ENCODE results near the gene POGLUT3. TPM values are rescaled to one million over a fixed set of nuclear protein-coding genes. Genes with fewer than 3 reads are reported as not detected.

The POGLUT3 gene
- total RNA-seq, 1 experiment from 2014 or later, result 52.3 TPM

DNA sequence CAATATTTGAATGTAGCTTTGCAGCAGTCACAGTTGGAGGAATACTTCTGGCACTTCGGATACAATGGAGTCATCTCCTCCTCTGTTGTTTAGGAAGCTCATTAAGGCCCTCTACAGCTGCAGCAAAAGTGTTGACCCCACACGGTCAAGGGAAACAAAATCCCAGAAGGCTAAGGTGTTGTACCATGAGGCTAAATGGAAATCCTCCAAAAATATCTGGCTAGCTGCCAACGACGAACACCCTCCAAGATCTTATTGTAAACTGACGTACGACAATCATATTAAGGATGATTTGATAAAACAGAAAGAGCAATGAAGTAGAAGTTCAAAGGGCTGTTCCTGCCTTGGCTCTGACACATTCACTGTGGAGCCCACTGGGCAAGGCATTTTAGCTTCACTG is 4.0 kb downstream of the POGLUT3 start:
- BruUV-seq (replicated peaks), result no TSS peak
- H3K36me3 ChIP-seq (ENCODE audit: control insufficient read depth, insufficient read depth, low read length), result peaks cover 3% of the 10 kb centered on the region; the same call in 1 of the 2 replicates
- TF ChIP-seq TCF7L2 (IDR thresholded peaks at IDR 0.05; ENCODE audit: low read depth, low read length) (no peak), SIN3A (IDR thresholded peaks at IDR 0.05; ENCODE audit: borderline replicate concordance, insufficient read depth, low read depth, low read length) (no peak)
- TF ChIP-seq, protein P1, sequence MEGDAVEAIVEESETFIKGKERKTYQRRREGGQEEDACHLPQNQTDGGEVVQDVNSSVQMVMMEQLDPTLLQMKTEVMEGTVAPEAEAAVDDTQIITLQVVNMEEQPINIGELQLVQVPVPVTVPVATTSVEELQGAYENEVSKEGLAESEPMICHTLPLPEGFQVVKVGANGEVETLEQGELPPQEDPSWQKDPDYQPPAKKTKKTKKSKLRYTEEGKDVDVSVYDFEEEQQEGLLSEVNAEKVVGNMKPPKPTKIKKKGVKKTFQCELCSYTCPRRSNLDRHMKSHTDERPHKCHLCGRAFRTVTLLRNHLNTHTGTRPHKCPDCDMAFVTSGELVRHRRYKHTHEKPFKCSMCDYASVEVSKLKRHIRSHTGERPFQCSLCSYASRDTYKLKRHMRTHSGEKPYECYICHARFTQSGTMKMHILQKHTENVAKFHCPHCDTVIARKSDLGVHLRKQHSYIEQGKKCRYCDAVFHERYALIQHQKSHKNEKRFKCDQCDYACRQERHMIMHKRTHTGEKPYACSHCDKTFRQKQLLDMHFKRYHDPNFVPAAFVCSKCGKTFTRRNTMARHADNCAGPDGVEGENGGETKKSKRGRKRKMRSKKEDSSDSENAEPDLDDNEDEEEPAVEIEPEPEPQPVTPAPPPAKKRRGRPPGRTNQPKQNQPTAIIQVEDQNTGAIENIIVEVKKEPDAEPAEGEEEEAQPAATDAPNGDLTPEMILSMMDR (IDR thresholded peaks at IDR 0.05), result no peak
- H3K9me3 ChIP-seq (ENCODE audit: control insufficient read depth, insufficient read depth, low read depth, low read length), result no peaks in the 10 kb centered on the region
- CTCF ChIA-PET, result interaction anchor here (0.6 to 0.7 kb wide), 2 partner anchors 70 to 749 kb away, joined by 3 to 4 read pairs; no protein-coding TSS in a partner anchor
- DNase-seq (ENCODE audit: low read depth, low spot score) (no peak), ATAC-seq (no peak)
- no peak overlapping the region for H3K27ac ChIP-seq (ENCODE audit: low read length)
- POLR2A ChIA-PET, result no interaction called here
- intact Hi-C loops (cut with micrococcal nuclease; ENCODE audit: unreplicated experiment) (no loop called here), in situ Hi-C loops (cut with HindIII; ENCODE audit: low pct_unique_long_range_greater_than_20kb, low sequenced_read_pairs) (no loop called here)
- no peak overlapping the region for H3K4me3 ChIP-seq (ENCODE audit: low read depth in 2 of 2, low read length in 2 of 2)
- peaks cover 10% of the 10 kb centered on the region for H3K4me1 ChIP-seq (ENCODE audit: control insufficient read depth, insufficient read depth, low read length)
- H3K27me3 ChIP-seq (ENCODE audit: control insufficient read depth, insufficient read depth, low read length), result no peaks in the 10 kb centered on the region

- ATAC-seq, result no peak
- H3K4me1 ChIP-seq (ENCODE audit: control insufficient read depth, insufficient read depth, low read length), result peaks cover 6% of the 10 kb centered on the region
- no TSS peak for BruUV-seq (replicated peaks)
- no peak overlapping the region for H3K4me3 ChIP-seq (ENCODE audit: low read depth in 2 of 2, low read length in 2 of 2)
- ChIA-PET CTCF (interaction anchor here (0.5 kb wide), 1 partner anchor 700 kb away, joined by 5 read pairs; no protein-coding TSS in a partner anchor), POLR2A (no interaction called here)
- TF ChIP-seq TCF7L2 (IDR thresholded peaks at IDR 0.05; ENCODE audit: low read depth, low read length), result no peak
- TF ChIP-seq, protein P1 (IDR thresholded peaks at IDR 0.05), result no peak
- TF ChIP-seq, protein P2, sequence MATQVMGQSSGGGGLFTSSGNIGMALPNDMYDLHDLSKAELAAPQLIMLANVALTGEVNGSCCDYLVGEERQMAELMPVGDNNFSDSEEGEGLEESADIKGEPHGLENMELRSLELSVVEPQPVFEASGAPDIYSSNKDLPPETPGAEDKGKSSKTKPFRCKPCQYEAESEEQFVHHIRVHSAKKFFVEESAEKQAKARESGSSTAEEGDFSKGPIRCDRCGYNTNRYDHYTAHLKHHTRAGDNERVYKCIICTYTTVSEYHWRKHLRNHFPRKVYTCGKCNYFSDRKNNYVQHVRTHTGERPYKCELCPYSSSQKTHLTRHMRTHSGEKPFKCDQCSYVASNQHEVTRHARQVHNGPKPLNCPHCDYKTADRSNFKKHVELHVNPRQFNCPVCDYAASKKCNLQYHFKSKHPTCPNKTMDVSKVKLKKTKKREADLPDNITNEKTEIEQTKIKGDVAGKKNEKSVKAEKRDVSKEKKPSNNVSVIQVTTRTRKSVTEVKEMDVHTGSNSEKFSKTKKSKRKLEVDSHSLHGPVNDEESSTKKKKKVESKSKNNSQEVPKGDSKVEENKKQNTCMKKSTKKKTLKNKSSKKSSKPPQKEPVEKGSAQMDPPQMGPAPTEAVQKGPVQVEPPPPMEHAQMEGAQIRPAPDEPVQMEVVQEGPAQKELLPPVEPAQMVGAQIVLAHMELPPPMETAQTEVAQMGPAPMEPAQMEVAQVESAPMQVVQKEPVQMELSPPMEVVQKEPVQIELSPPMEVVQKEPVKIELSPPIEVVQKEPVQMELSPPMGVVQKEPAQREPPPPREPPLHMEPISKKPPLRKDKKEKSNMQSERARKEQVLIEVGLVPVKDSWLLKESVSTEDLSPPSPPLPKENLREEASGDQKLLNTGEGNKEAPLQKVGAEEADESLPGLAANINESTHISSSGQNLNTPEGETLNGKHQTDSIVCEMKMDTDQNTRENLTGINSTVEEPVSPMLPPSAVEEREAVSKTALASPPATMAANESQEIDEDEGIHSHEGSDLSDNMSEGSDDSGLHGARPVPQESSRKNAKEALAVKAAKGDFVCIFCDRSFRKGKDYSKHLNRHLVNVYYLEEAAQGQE (IDR thresholded peaks at IDR 0.05; ENCODE audit: insufficient read depth in 1 of 2, low read depth in 2 of 2, low read length in 1 of 2), result no peak
- TF ChIP-seq SIN3A (IDR thresholded peaks at IDR 0.05; ENCODE audit: borderline replicate concordance, insufficient read depth, low read depth, low read length), result no peak
- no peak for TF ChIP-seq POLR2AphosphoS5 (IDR thresholded peaks at IDR 0.05; ENCODE audit: low read depth, low read length)
- in situ Hi-C loops (cut with HindIII; ENCODE audit: low pct_unique_long_range_greater_than_20kb, low sequenced_read_pairs) (no loop called here), intact Hi-C loops (cut with micrococcal nuclease; ENCODE audit: unreplicated experiment) (no loop called here)
- H3K36me3 ChIP-seq (ENCODE audit: control insufficient read depth, insufficient read depth, low read length), result peaks cover 3% of the 10 kb centered on the region; the same call in 1 of the 2 replicates
- H3K27me3 ChIP-seq (ENCODE audit: control insufficient read depth, insufficient read depth, low read length), result no peaks in the 10 kb centered on the region
- H3K9me3 ChIP-seq (ENCODE audit: control insufficient read depth, insufficient read depth, low read depth, low read length), result no peaks in the 10 kb centered on the region
- no peak for DNase-seq (ENCODE audit: low read depth, low spot score)
- no peak overlapping the region for H3K27ac ChIP-seq (ENCODE audit: low read length)
These were observed 6.2 kb downstream of the POGLUT3 start for GRCh38 chr11:108491936-108492335.
